ENCODE measurements around the gene CISH. TPM values are rescaled to one million over a fixed set of nuclear protein-coding genes. Genes with fewer than 3 reads are reported as not detected.

The CISH gene
- total and polyA plus RNA-seq, 9 of the 15 experiments (the other 6 are each of a cell fraction or from before 2014, with no cell fraction given), result 1.7 to 47.7 (median 18.3) TPM

GRCh38 chr3:50586763-50587070, 24.9 kb downstream of the CISH start:
- H3K79me2 ChIP-seq (ENCODE audit: control insufficient read depth, insufficient read depth, low read length), result no peaks in the 10 kb centered on the region
- no peaks in the 10 kb centered on the region for H3K27me3 ChIP-seq (ENCODE audit: control insufficient read depth in 2 of 2, insufficient read depth in 2 of 2, low read length in 2 of 2)
- peaks cover 37 to 39% of the 10 kb centered on the region in 2 experiments for H3K4me1 ChIP-seq (replicated peaks in 1 of 2; ENCODE audit: control insufficient read depth in 2 of 2, insufficient read depth in 2 of 2, low read length in 2 of 2)
- no peak overlapping the region for H3K4me3 ChIP-seq
- WGBS (ENCODE audit: insufficient coverage, low coverage, missing lambda C conversion rate), result 37% methylated on average over 3 of the region's 3 CpGs
- intact Hi-C loops (cut with micrococcal nuclease), result no loop called here
- H3K9me1 ChIP-seq (ENCODE audit: control insufficient read depth, insufficient read depth, low read length), result no peaks in the 10 kb centered on the region
- FAIRE-seq, result no peak
- H3K9ac ChIP-seq (ENCODE audit: insufficient read depth in 1 of 2, low read depth in 2 of 2, low read length in 2 of 2), result peak overlapping the region; percentile 14 to 68; a peak in 1 of 4 replicates
- H3K9me3 ChIP-seq (replicated peaks; ENCODE audit: control insufficient read depth, insufficient read depth, low read depth, low read length), result no peaks in the 10 kb centered on the region
- no peak for ATAC-seq
- H3K4me2 ChIP-seq (ENCODE audit: insufficient read depth, low read length), result no peak overlapping the region
- in situ Hi-C loops (cut with MboI), result no loop called here
- H3K27ac ChIP-seq (ENCODE audit: extremely low read depth, low read depth, low read length), result peak overlapping the region; percentile 35; the same call in 1 of the 3 replicates
- TF ChIP-seq, protein P1, sequence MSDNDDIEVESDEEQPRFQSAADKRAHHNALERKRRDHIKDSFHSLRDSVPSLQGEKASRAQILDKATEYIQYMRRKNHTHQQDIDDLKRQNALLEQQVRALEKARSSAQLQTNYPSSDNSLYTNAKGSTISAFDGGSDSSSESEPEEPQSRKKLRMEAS (CRISPR knock-in tag; IDR thresholded peaks at IDR 0.05), result no peak
- TF ChIP-seq GATAD2A (IDR thresholded peaks at IDR 0.05) (no peak), ILK (tag; IDR thresholded peaks at IDR 0.05; ENCODE audit: borderline replicate concordance, low read depth) (no peak), FOXK1 (CRISPR knock-in tag; IDR thresholded peaks at IDR 0.05; ENCODE audit: borderline replicate concordance) (no peak), DDX20 (tag; IDR thresholded peaks at IDR 0.05; ENCODE audit: low read depth) (no peak), ZNF431 (CRISPR knock-in tag; IDR thresholded peaks at IDR 0.05) (no peak), TAF9B (IDR thresholded peaks at IDR 0.05; ENCODE audit: partially characterized antibody) (no peak), WHSC1 (IDR thresholded peaks at IDR 0.05; ENCODE audit: low read length) (no peak), E2F3 (CRISPR knock-in tag; IDR thresholded peaks at IDR 0.05) (no peak), TGIF2 (CRISPR knock-in tag; IDR thresholded peaks at IDR 0.05) (no peak), ZNF184 (CRISPR knock-in tag; IDR thresholded peaks at IDR 0.05) (no peak), MNT (conservative IDR thresholded peaks at IDR 0.05) (no peak)
- H4K20me1 ChIP-seq (replicated peaks; ENCODE audit: control insufficient read depth, insufficient read depth, low read length), result no peaks in the 10 kb centered on the region
- BruUV-seq (replicated peaks), result no TSS peak
- H3K36me3 ChIP-seq (ENCODE audit: control insufficient read depth, insufficient read depth, low read length), result peaks cover 19% of the 10 kb centered on the region; the same call in 2 of the 3 replicates
- H2AFZ ChIP-seq (ENCODE audit: low read depth, low read length), result no peak overlapping the region
- DNase-seq (ENCODE audit: extremely low read depth in 1 of 4, low spot score in 3 of 4), result no peak
- ChIA-PET CTCF (ENCODE audit: low intra/inter-chr PET ratio) (no interaction called here), POLR2A (interaction anchor here (0.6 to 2.3 kb wide), 6 partner anchors 9 to 1376 kb away, joined by 3 to 9 read pairs (median 4); partner anchors contain the start of gene HEMK1)

Measured in K562 (cell line).